Pancreas (tissue), 10 donors: Measurements from ENCODE around the gene CELA2B. TPM values are rescaled to one million over a fixed set of nuclear protein-coding genes. Genes with fewer than 3 reads are reported as not detected.

Experiments used
- ATAC-seq, 4 donors: fragments of 200-7000 bp; cut with Tn5 transposase; one replicate each; pipeline versions ENCODE4 v1.8.0 to v1.9.1; 2020; ENCODE audit warnings: mild to moderate bottlenecking in 4 of 4, moderate library complexity in 4 of 4
- DNase-seq, 6 donors: peaks; one replicate each; pipeline ENCODE4 v3.0.0-alpha.2; 2020
- FAIRE-seq: peaks from 2 replicates; lab custom pipeline; 2012; peaks lifted over from hg19 to GRCh38; lab: Jason Lieb, UNC
- H3K27ac ChIP-seq, 4 donors: fragments of 200-600 bp; sonication (generic); 1 replicate in 3 of 4; 2 replicates in 1 of 4; pipeline versions ENCODE4 v1.5.0 to v1.8.0; 2020
- H3K27me3 ChIP-seq, 4 donors: fragments of 200-600 bp; one replicate each; pipeline ENCODE4 v1.8.0; 2021
- H3K36me3 ChIP-seq, 3 donors: fragments of 200-600 bp; sonication (generic) in 1 of 3; one replicate each; pipeline versions ENCODE4 v1.5.0 to v1.8.0; 2020 to 2021
- H3K4me1 ChIP-seq, 3 donors: fragments of 200-600 bp; one replicate each; pipeline ENCODE4 v1.8.0; 2021
- H3K4me3 ChIP-seq, 4 donors: fragments of 200-600 bp; sonication (generic) in 2 of 4; one replicate each; pipeline versions ENCODE4 v1.5.0 to v1.8.0; 2020 to 2021
- H3K9me3 ChIP-seq, 4 donors: fragments of 200-600 bp; one replicate each; pipeline ENCODE4 v1.8.0; 2021
- CTCF ChIP-seq, 4 donors: fragments of 200-600 bp; sonication (generic) in 3 of 4; IDR thresholded peaks; one replicate each; pipeline versions ENCODE4 v1.5.0 to v1.8.0; 2021; ENCODE audit warnings: antibody characterized with exemption in 4 of 4
- WGBS, 2 donors: extraction: QIAGEN DNeasy Blood & Tissue Kit; methylation state at CpG; one replicate each; pipeline ENCODE4 v1.1.7; 2013; 5-methylcytosine and 5-hydroxymethylcytosine counted together
- intact Hi-C, 3 donors: fragments of 100-400 bp; cut with DNase I; formaldehyde crosslinking; loops; one replicate each; pipeline versions ENCODE4 v1.11.1 to v1.14.2; 2022
- polyA plus RNA-seq, 2 donors: library from polyadenylated mRNA; stranded (reverse); fragments of 200-250 nt; gene quantifications; one replicate each; pipeline ENCODE4 v1.2.3, GENCODE V29; 2013
- total RNA-seq, 6 donors: library from RNA; stranded (reverse); fragmentation: NEBNext Ultra II Directional in 4 of 6; extraction: Animal tissue kit (Norgen Biotek cat#: 25700) in 4 of 6; gene quantifications; one replicate each; pipeline versions ENCODE4 v1.2.1 to v1.2.4, GENCODE V29; 2021 to 2023
- donor health status: healthy with polysubstance abuse.
- donor health status: DM: no; HTN: no; CAD: no; lungs with moderate emphysema.
- donor health status: DM: no; HTN: no; CAD: no.
- donor health status: control.
- donor health status: control.
- donor health status: Bipolar disorder and iron deficiency.
- donor health status: DM: yes; HTN: yes; CAD: no.
- donor health status: DM: no; HTN: no; CAD: no.
- donor health status: DM: no; HTN: no; CAD: no.
- donor health status: DM: yes; HTN: yes; CAD: no.

Gene CELA2B
- total and polyA plus RNA-seq, 8 donors = 186 to 2,290 (median 558) TPM

DNA sequence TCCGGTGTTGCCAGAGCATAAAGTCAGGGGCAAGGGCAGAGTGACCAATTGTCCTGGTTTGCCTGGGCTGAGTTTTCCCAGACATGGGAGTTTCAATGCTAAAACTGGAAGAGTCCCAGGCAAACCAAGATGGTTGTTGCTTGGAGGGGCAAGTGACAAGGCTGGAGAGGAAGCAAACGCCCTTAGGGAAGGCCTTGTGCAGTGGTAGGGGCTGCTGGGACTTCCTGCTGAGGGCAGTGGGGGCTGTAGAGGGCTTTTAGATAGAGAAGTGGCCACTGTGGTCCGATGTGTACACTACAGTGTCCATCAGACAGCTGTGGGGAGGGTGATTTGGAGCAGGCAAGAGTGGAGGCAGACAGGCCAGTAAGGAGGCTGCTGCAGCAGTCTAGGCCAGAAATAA, 26.3 kb upstream of the CELA2B start:
- peak overlapping the region in 3 of 4 donors; percentile 16 to 36 (median 29) for H3K27ac ChIP-seq
- DNase-seq = peak in 3 of 6 donors; percentile 59 to 67 (median 67)
- no peaks in the 10 kb centered on the region for H3K36me3 ChIP-seq
- H3K9me3 ChIP-seq = no peaks in the 10 kb centered on the region
- no peak for TF ChIP-seq CTCF (IDR thresholded peaks at IDR 0.05)
- no peak for FAIRE-seq
- ATAC-seq = peak; percentile 2 to 33 (median 4)
- peaks cover 0 to 9% (median 8%) of the 10 kb centered on the region in 3 donors for H3K4me1 ChIP-seq
- H3K4me3 ChIP-seq = no peak overlapping the region
- intact Hi-C loops = no loop called here
- no peaks in the 10 kb centered on the region for H3K27me3 ChIP-seq
- 40 to 47% methylated on average over 3 of the region's 3 CpGs for WGBS, 2 donors

DNA sequence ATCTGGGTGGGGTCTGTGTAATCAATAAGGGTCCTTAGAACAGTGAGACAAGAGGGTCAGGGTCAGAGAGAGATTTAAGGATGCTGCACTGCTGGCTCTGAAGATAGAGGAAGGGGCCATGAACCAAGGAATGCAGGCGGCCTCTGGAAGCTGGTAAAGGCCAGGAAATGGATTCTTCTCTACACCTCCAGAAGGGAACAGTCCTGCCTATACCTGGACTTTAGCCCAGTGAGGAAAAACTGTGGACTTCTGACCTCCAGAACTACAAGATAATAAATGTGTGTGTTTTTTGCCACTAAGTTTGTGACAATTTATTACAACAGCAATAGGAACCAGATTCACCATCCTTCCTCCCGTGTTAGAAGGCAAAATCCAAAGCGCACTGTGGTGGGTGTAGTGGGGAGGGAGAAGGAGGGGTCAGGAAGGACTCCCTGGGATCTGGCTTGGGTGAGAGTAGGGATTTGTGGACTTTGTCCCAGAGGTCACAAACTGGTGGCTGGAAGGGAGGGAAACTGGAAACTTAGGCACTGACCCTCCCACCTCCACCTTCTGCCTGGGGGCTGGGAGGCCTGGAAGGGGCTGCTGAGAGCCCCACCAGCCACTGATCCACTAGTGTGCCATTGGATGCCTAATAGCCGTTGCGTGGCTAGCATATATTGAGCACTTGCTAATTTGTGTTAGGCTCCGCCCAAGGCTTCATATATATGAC, 24.7 kb upstream of the CELA2B start:
- no peak for FAIRE-seq
- intact Hi-C loops = no loop called here
- Histone ChIP-seq H3K4me3 (no peak overlapping the region), H3K27ac (peak overlapping the region in 2 of 4 donors; percentile 36 to 85), H3K27me3 (no peaks in the 10 kb centered on the region), H3K4me1 (peaks cover 5 to 13% (median 12%) of the 10 kb centered on the region in 3 donors), H3K36me3 (no peaks in the 10 kb centered on the region), H3K9me3 (no peaks in the 10 kb centered on the region)
- DNase-seq = peak in 2 of 6 donors; percentile 63 to 78
- ATAC-seq = peak in 3 of 4 donors; percentile 20 to 27 (median 24)
- 40 to 41% methylated on average over 6 of the region's 6 CpGs for WGBS, 2 donors
- no peak for TF ChIP-seq CTCF (IDR thresholded peaks at IDR 0.05)

DNA sequence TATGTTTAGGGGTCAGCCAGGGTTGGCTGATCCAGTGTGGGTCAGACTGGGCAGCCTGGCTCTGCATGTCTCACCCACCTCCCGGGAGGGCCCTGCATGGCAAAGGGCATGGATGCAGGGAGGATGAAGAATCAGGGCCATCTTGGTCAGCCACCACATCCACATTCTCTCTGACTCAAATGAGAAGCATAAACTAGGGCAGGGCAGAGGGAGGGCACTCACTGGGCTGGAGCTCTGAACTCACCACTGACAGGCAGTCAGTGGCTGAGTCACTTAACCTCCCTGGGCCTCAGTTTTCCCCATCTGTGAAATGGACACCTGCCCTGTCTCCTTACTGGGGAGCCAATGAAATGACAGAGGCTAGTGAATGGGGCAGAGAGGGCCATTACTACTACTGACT, 23.7 kb upstream of the CELA2B start:
- intact Hi-C loops = no loop called here
- Histone ChIP-seq H3K9me3 (no peaks in the 10 kb centered on the region), H3K36me3 (no peaks in the 10 kb centered on the region), H3K4me3 (no peak overlapping the region), H3K27me3 (no peaks in the 10 kb centered on the region), H3K4me1 (peaks cover 8 to 17% (median 13%) of the 10 kb centered on the region in 3 donors), H3K27ac (peak overlapping the region in 3 of 4 donors; percentile 36 to 85 (median 64))
- no peak for TF ChIP-seq CTCF (IDR thresholded peaks at IDR 0.05)
- ATAC-seq (peak in 1 of 4 donors; percentile 1), DNase-seq (peak in 2 of 6 donors; percentile 65 to 78), FAIRE-seq (no peak)
- WGBS, 2 donors = 47 to 48% methylated on average over 1 of the region's 1 CpG

GRCh38 chr1:15452866-15453571, 22.9 kb upstream of the CELA2B start:
- Histone ChIP-seq H3K27me3 (no peaks in the 10 kb centered on the region), H3K9me3 (no peaks in the 10 kb centered on the region), H3K4me3 (no peak overlapping the region), H3K36me3 (no peaks in the 10 kb centered on the region), H3K27ac (peak overlapping the region; percentile 64 to 85 (median 76)), H3K4me1 (peaks cover 8 to 21% (median 13%) of the 10 kb centered on the region in 3 donors)
- 58 to 65% methylated on average over 10 of the region's 10 CpGs for WGBS, 2 donors
- TF ChIP-seq CTCF (IDR thresholded peaks at IDR 0.05) = no peak
- peak in 1 of 6 donors; percentile 57 for DNase-seq
- ATAC-seq = no peak
- FAIRE-seq = no peak
- intact Hi-C loops = no loop called here
